Stimulated activated naive CD8-positive, alpha-beta T cell treated with anti-CD3 and anti-CD28 coated beads, Interleukin-15, Interleukin-2, amounts not matched to agents 100 ng/mL and 50 ng/mL, for 24 hours (primary cell): ENCODE results near the gene KAT6B.

Experiments used
- H3K27ac Mint-ChIP-seq: one replicate; pipeline ENCODE4 v1.8.0; 2021; ENCODE audit warnings: mild to moderate bottlenecking, mixed read lengths
- H3K27me3 Mint-ChIP-seq: one replicate; pipeline ENCODE4 v1.8.0; 2021; ENCODE audit warnings: mixed read lengths
- H3K36me3 Mint-ChIP-seq: one replicate; pipeline ENCODE4 v1.8.0; 2021; ENCODE audit warnings: low read depth, mixed read lengths
- H3K4me1 Mint-ChIP-seq: one replicate; pipeline ENCODE4 v1.8.0; 2021; ENCODE audit warnings: low read depth, mixed read lengths
- H3K4me3 Mint-ChIP-seq: one replicate; pipeline ENCODE4 v1.8.0; 2021; ENCODE audit warnings: mild to moderate bottlenecking, mixed read lengths
- H3K9me3 Mint-ChIP-seq: one replicate; pipeline ENCODE4 v1.8.0; 2021; ENCODE audit warnings: mixed read lengths

KAT6B gene

GRCh38 chr10:74835963-74836362 lies 9.6 kb downstream of the KAT6B start:
- no peaks in the 10 kb centered on the region for H3K9me3 Mint-ChIP-seq
- no peak overlapping the region for H3K27ac Mint-ChIP-seq
- no peak overlapping the region for H3K4me3 Mint-ChIP-seq
- no peaks in the 10 kb centered on the region for H3K27me3 Mint-ChIP-seq
- peaks cover 49% of the 10 kb centered on the region for H3K4me1 Mint-ChIP-seq
- H3K36me3 Mint-ChIP-seq: peaks cover 22% of the 10 kb centered on the region

- H3K27me3 Mint-ChIP-seq: no peaks in the 10 kb centered on the region
- no peak overlapping the region for H3K4me3 Mint-ChIP-seq
- peaks cover 22% of the 10 kb centered on the region for H3K36me3 Mint-ChIP-seq
- H3K27ac Mint-ChIP-seq: no peak overlapping the region
- H3K9me3 Mint-ChIP-seq: no peaks in the 10 kb centered on the region
- H3K4me1 Mint-ChIP-seq: peaks cover 49% of the 10 kb centered on the region
Observed at GRCh38 chr10:74836877-74837276, 10.5 kb downstream of the KAT6B start.

- peaks cover 26% of the 10 kb centered on the region for H3K36me3 Mint-ChIP-seq
- H3K4me1 Mint-ChIP-seq: peaks cover 52% of the 10 kb centered on the region
- H3K27ac Mint-ChIP-seq: no peak overlapping the region
- H3K4me3 Mint-ChIP-seq: no peak overlapping the region
- no peaks in the 10 kb centered on the region for H3K27me3 Mint-ChIP-seq
- H3K9me3 Mint-ChIP-seq: no peaks in the 10 kb centered on the region
Observed at GRCh38 chr10:74837743-74838142, 11.3 kb downstream of the KAT6B start.

- Mint-ChIP-seq H3K9me3 (no peaks in the 10 kb centered on the region), H3K27me3 (no peaks in the 10 kb centered on the region), H3K36me3 (peaks cover 40% of the 10 kb centered on the region), H3K4me1 (peaks cover 42% of the 10 kb centered on the region), H3K27ac (no peak overlapping the region), H3K4me3 (no peak overlapping the region)
Observed at GRCh38 chr10:74839708-74840107, 13.3 kb downstream of the KAT6B start.

GRCh38 chr10:74841265-74841973 lies 15.0 kb downstream of the KAT6B start:
- no peak overlapping the region for H3K27ac Mint-ChIP-seq
- no peaks in the 10 kb centered on the region for H3K9me3 Mint-ChIP-seq
- peaks cover 38% of the 10 kb centered on the region for H3K4me1 Mint-ChIP-seq
- H3K27me3 Mint-ChIP-seq: no peaks in the 10 kb centered on the region
- H3K4me3 Mint-ChIP-seq: no peak overlapping the region
- peaks cover 31% of the 10 kb centered on the region for H3K36me3 Mint-ChIP-seq

GRCh38 chr10:74842301-74842954 lies 16.0 kb downstream of the KAT6B start:
- Mint-ChIP-seq H3K4me3 (no peak overlapping the region), H3K27ac (no peak overlapping the region), H3K9me3 (no peaks in the 10 kb centered on the region), H3K4me1 (peaks cover 38% of the 10 kb centered on the region), H3K36me3 (peaks cover 31% of the 10 kb centered on the region), H3K27me3 (no peaks in the 10 kb centered on the region)

- Mint-ChIP-seq H3K9me3 (no peaks in the 10 kb centered on the region), H3K4me1 (peaks cover 20% of the 10 kb centered on the region), H3K36me3 (peaks cover 24% of the 10 kb centered on the region), H3K27ac (no peak overlapping the region), H3K27me3 (no peaks in the 10 kb centered on the region), H3K4me3 (no peak overlapping the region)
Observed at GRCh38 chr10:74846958-74847357, 20.6 kb downstream of the KAT6B start.

- H3K4me3 Mint-ChIP-seq: no peak overlapping the region
- H3K36me3 Mint-ChIP-seq: peaks cover 24% of the 10 kb centered on the region
Observed at GRCh38 chr10:74851831-74852230, 25.4 kb downstream of the KAT6B start.

GRCh38 chr10:74852381-74852780 lies 26.0 kb downstream of the KAT6B start:
- Mint-ChIP-seq H3K9me3 (no peaks in the 10 kb centered on the region), H3K4me1 (peaks cover 51% of the 10 kb centered on the region), H3K27ac (peak overlapping the region; percentile 22), H3K36me3 (peaks cover 29% of the 10 kb centered on the region), H3K4me3 (no peak overlapping the region), H3K27me3 (no peaks in the 10 kb centered on the region)

More at GRCh38 chr10:74851831-74852230, 25.4 kb downstream of the KAT6B start:
- no peaks in the 10 kb centered on the region for H3K27me3 Mint-ChIP-seq
- H3K4me1 Mint-ChIP-seq: peaks cover 47% of the 10 kb centered on the region
- no peaks in the 10 kb centered on the region for H3K9me3 Mint-ChIP-seq
- H3K27ac Mint-ChIP-seq: no peak overlapping the region

- H3K27ac Mint-ChIP-seq: peak overlapping the region; percentile 85
- peaks cover 52% of the 10 kb centered on the region for H3K4me1 Mint-ChIP-seq
- H3K4me3 Mint-ChIP-seq: peak overlapping the region; percentile 34
- H3K27me3 Mint-ChIP-seq: no peaks in the 10 kb centered on the region
- H3K9me3 Mint-ChIP-seq: no peaks in the 10 kb centered on the region
- peaks cover 26% of the 10 kb centered on the region for H3K36me3 Mint-ChIP-seq
Observed at GRCh38 chr10:74854610-74855009, 28.2 kb downstream of the KAT6B start.

GRCh38 chr10:74855027-74855426 lies 28.6 kb downstream of the KAT6B start:
- H3K27ac Mint-ChIP-seq: peak overlapping the region; percentile 85
- H3K27me3 Mint-ChIP-seq: no peaks in the 10 kb centered on the region
- H3K4me3 Mint-ChIP-seq: peak overlapping the region; percentile 34
- peaks cover 26% of the 10 kb centered on the region for H3K36me3 Mint-ChIP-seq
- peaks cover 54% of the 10 kb centered on the region for H3K4me1 Mint-ChIP-seq
- no peaks in the 10 kb centered on the region for H3K9me3 Mint-ChIP-seq

- Mint-ChIP-seq H3K27ac (peak overlapping the region; percentile 85), H3K4me3 (no peak overlapping the region), H3K9me3 (no peaks in the 10 kb centered on the region), H3K36me3 (peaks cover 26% of the 10 kb centered on the region), H3K27me3 (no peaks in the 10 kb centered on the region), H3K4me1 (peaks cover 54% of the 10 kb centered on the region)
Observed at GRCh38 chr10:74855439-74855838, 29.0 kb downstream of the KAT6B start.

- H3K9me3 Mint-ChIP-seq: no peaks in the 10 kb centered on the region
- no peaks in the 10 kb centered on the region for H3K27me3 Mint-ChIP-seq
- H3K36me3 Mint-ChIP-seq: peaks cover 26% of the 10 kb centered on the region
- H3K4me3 Mint-ChIP-seq: no peak overlapping the region
- H3K27ac Mint-ChIP-seq: peak overlapping the region; percentile 27
- H3K4me1 Mint-ChIP-seq: peaks cover 50% of the 10 kb centered on the region
Observed at GRCh38 chr10:74856940-74857339, 30.5 kb downstream of the KAT6B start.

GRCh38 chr10:74857586-74857985 lies 31.2 kb downstream of the KAT6B start:
- Mint-ChIP-seq H3K27me3 (no peaks in the 10 kb centered on the region), H3K36me3 (peaks cover 26% of the 10 kb centered on the region), H3K4me1 (peaks cover 44% of the 10 kb centered on the region), H3K9me3 (no peaks in the 10 kb centered on the region), H3K4me3 (no peak overlapping the region), H3K27ac (no peak overlapping the region)

GRCh38 chr10:74859546-74859945 lies 33.1 kb downstream of the KAT6B start:
- Mint-ChIP-seq H3K27ac (no peak overlapping the region), H3K27me3 (no peaks in the 10 kb centered on the region), H3K36me3 (peaks cover 21% of the 10 kb centered on the region), H3K9me3 (no peaks in the 10 kb centered on the region), H3K4me3 (no peak overlapping the region), H3K4me1 (peaks cover 36% of the 10 kb centered on the region)
